IMR-90 (cell line): ENCODE measurements around the gene CGN. TPM values are rescaled to one million over a fixed set of nuclear protein-coding genes. Genes with fewer than 3 reads are reported as not detected.

ENCODE experiments used
- ATAC-seq: fragments of 200-7000 bp; cut with Tn5 transposase; 2 replicates; pipeline ENCODE4 v1.9.1; 2020; ENCODE audit warnings: low read depth, mild to moderate bottlenecking, moderate library complexity
- BruUV-seq: library from RNA; stranded (reverse); fragments of 400-500 nt; replicated peaks from 2 replicates; lab custom pipeline; 2021; lab: Mats Ljungman, UMichigan
- CTCF ChIA-PET: fragments of 300-600 bp; formaldehyde crosslinking; extraction: SDS; loops from one replicate; lab custom pipeline; 2021; ENCODE audit warnings: antibody characterized with exemption; lab: Yijun Ruan, JAX
- POLR2A ChIA-PET: fragments of 300-600 bp; sonication (Branson Sonifier 250); formaldehyde crosslinking; loops from one replicate; lab custom pipeline; 2022; ENCODE audit warnings: antibody characterized with exemption; ENCODE audit not compliant: unreplicated experiment; lab: Charles Lee
- DNase-seq: peaks from one replicate; pipeline ENCODE4 v3.0.0; 2013
- H2AFZ ChIP-seq: replicated peaks from 2 replicates; pipeline ENCODE3; 2013; ENCODE audit warnings: low read length, mild to moderate bottlenecking; ENCODE audit not compliant: poor library complexity
- H2AK5ac ChIP-seq: 2 replicates; pipeline ENCODE4 v1.6.1; 2013; ENCODE audit warnings: low read depth, low read length, inconsistent platforms
- H2AK9ac ChIP-seq: replicated peaks from 2 replicates; pipeline ENCODE3; 2013; ENCODE audit warnings: mild to moderate bottlenecking, low read depth, low read length, moderate library complexity; ENCODE audit not compliant: poor library complexity
- H2BK120ac ChIP-seq: 2 replicates; pipeline ENCODE4 v1.6.1; 2013; ENCODE audit warnings: low read depth, low read length, inconsistent platforms
- H2BK15ac ChIP-seq: 3 replicates; pipeline ENCODE4 v1.6.1; 2013; ENCODE audit warnings: low read depth, low read length, inconsistent platforms
- H2BK20ac ChIP-seq: 2 replicates; pipeline ENCODE4 v1.6.1; 2013; ENCODE audit warnings: low read depth, mild to moderate bottlenecking, inconsistent platforms, low read length, moderate library complexity
- H2BK5ac ChIP-seq: 2 replicates; pipeline ENCODE4 v1.6.1; 2013; ENCODE audit warnings: mild to moderate bottlenecking, low read depth, low read length, inconsistent platforms; ENCODE audit not compliant: poor library complexity, severe bottlenecking
- H3K14ac ChIP-seq: replicated peaks from 2 replicates; pipeline ENCODE4 v1.6.1; 2013; ENCODE audit warnings: low read depth, low read length, inconsistent platforms
- H3K18ac ChIP-seq: 2 replicates; pipeline ENCODE4 v1.6.1; 2013; ENCODE audit warnings: low read depth, low read length, control low read depth
- H3K23ac ChIP-seq: 2 replicates; pipeline ENCODE4 v1.6.1; 2013; ENCODE audit warnings: low read depth, low read length, inconsistent platforms
- H3K27ac ChIP-seq: 2 replicates; pipeline ENCODE4 v1.5.1; 2013; ENCODE audit warnings: mild to moderate bottlenecking, control low read depth, low read length; ENCODE audit not compliant: insufficient read depth
- H3K27me3 ChIP-seq: 2 replicates; pipeline ENCODE4 v1.6.1; 2013; ENCODE audit warnings: low read length; ENCODE audit not compliant: control insufficient read depth, insufficient read depth
- H3K36me3 ChIP-seq: 2 replicates; pipeline ENCODE4 v1.6.1; 2013; ENCODE audit warnings: low read length, mixed read lengths; ENCODE audit not compliant: control insufficient read depth, insufficient read depth
- H3K4ac ChIP-seq: 2 replicates; pipeline ENCODE4 v1.6.1; 2013; ENCODE audit warnings: low read depth, low read length, inconsistent platforms
- H3K4me1 ChIP-seq: 2 replicates; pipeline ENCODE4 v1.6.1; 2013; ENCODE audit warnings: low read length, mixed read lengths; ENCODE audit not compliant: control insufficient read depth, insufficient read depth
- H3K4me2 ChIP-seq: 2 replicates; pipeline ENCODE4 v1.6.1; 2013; ENCODE audit warnings: low read depth, mild to moderate bottlenecking, control low read depth, low read length, moderate library complexity
- H3K4me3 ChIP-seq: 2 replicates; pipeline ENCODE4 v1.5.1; 2013; ENCODE audit warnings: low read depth, mild to moderate bottlenecking, control low read depth, low read length, moderate library complexity; ENCODE audit not compliant: insufficient read depth
- H3K56ac ChIP-seq: 2 replicates; pipeline ENCODE4 v1.6.1; 2013; ENCODE audit warnings: low read length, inconsistent platforms; ENCODE audit not compliant: insufficient read depth; ENCODE audit errors: extremely low read depth
- H3K79me1 ChIP-seq, 2 experiments: 2 replicates each; pipeline ENCODE4 v1.6.1; 2013; ENCODE audit warnings: low read length in 2 of 2, inconsistent platforms in 1 of 2, low read depth in 1 of 2
- H3K9ac ChIP-seq: 2 replicates; pipeline ENCODE4 v1.6.1; 2013; ENCODE audit warnings: low read depth, low read length, control low read depth
- H3K9me1 ChIP-seq: 2 replicates; pipeline ENCODE4 v1.6.1; 2013; ENCODE audit warnings: low read length, inconsistent platforms; ENCODE audit not compliant: insufficient read depth
- H3K9me3 ChIP-seq: 2 replicates; pipeline ENCODE4 v1.6.1; 2013; ENCODE audit warnings: low read length; ENCODE audit not compliant: control insufficient read depth, insufficient read depth
- H4K20me1 ChIP-seq: 2 replicates; pipeline ENCODE4 v1.6.1; 2013; ENCODE audit warnings: low read length, inconsistent platforms; ENCODE audit not compliant: insufficient read depth
- H4K5ac ChIP-seq: 2 replicates; pipeline ENCODE4 v1.6.1; 2013; ENCODE audit warnings: mild to moderate bottlenecking, low read depth, low read length, control low read depth
- H4K8ac ChIP-seq, 2 experiments: 2 replicates each; pipeline ENCODE4 v1.6.1; 2013; ENCODE audit warnings: low read depth in 2 of 2, low read length in 2 of 2, control low read depth in 1 of 2, inconsistent platforms in 1 of 2
- H4K91ac ChIP-seq: 2 replicates; pipeline ENCODE4 v1.6.1; 2013; ENCODE audit warnings: low read depth, low read length, inconsistent platforms; ENCODE audit not compliant: insufficient read depth
- BHLHE40 ChIP-seq: fragments of 150-350 bp; IDR thresholded peaks from 2 replicates; pipeline ENCODE4 v1.6.1; 2016; ENCODE audit warnings: mild to moderate bottlenecking, low read depth, low read length
- CEBPB ChIP-seq: IDR thresholded peaks from 2 replicates; pipeline ENCODE4 v1.6.1; 2012; ENCODE audit warnings: low read depth, low read length, improper control_type of control experiment
- CHD1 ChIP-seq: IDR thresholded peaks from 2 replicates; pipeline ENCODE4 v1.6.1; 2012; ENCODE audit warnings: low read depth, low read length, improper control_type of control experiment
- FOS ChIP-seq: fragments of 150-350 bp; IDR thresholded peaks from 2 replicates; pipeline ENCODE4 v1.6.1; 2016; ENCODE audit warnings: low read depth, low read length
- MAFK ChIP-seq: IDR thresholded peaks from 2 replicates; pipeline ENCODE4 v1.6.1; 2012; ENCODE audit warnings: low read depth, low read length, improper control_type of control experiment
- MAZ ChIP-seq: IDR thresholded peaks from 2 replicates; pipeline ENCODE4 v1.6.1; 2012; ENCODE audit warnings: low read depth, mild to moderate bottlenecking, low read length, improper control_type of control experiment, moderate library complexity, borderline replicate concordance
- MXI1 ChIP-seq: IDR thresholded peaks from 2 replicates; pipeline ENCODE4 v1.6.1; 2012; ENCODE audit warnings: low read depth, mild to moderate bottlenecking, low read length, moderate library complexity, borderline replicate concordance
- NFE2L2 ChIP-seq: fragments of 150-350 bp; IDR thresholded peaks from 2 replicates; pipeline ENCODE4 v1.6.1; 2016; ENCODE audit warnings: low read depth, mild to moderate bottlenecking, low read length
- POLR2A ChIP-seq: IDR thresholded peaks from 2 replicates; pipeline ENCODE4 v1.6.1; 2012; ENCODE audit warnings: mild to moderate bottlenecking, low read depth, low read length
- RAD21 ChIP-seq: IDR thresholded peaks from 2 replicates; pipeline ENCODE4 v1.6.1; 2012; ENCODE audit warnings: low read length, improper control_type of control experiment
- RCOR1 ChIP-seq: IDR thresholded peaks from 2 replicates; pipeline ENCODE4 v1.6.1; 2012; ENCODE audit warnings: mild to moderate bottlenecking, low read length, improper control_type of control experiment; ENCODE audit not compliant: insufficient replicate concordance
- RFX5 ChIP-seq: IDR thresholded peaks from 2 replicates; pipeline ENCODE4 v1.8.0; 2012; ENCODE audit warnings: low read depth, mild to moderate bottlenecking, low read length, moderate library complexity
- SMC3 ChIP-seq: fragments of 150-350 bp; IDR thresholded peaks from 2 replicates; pipeline ENCODE4 v1.6.1; 2016; ENCODE audit warnings: low read depth, mild to moderate bottlenecking, antibody characterized with exemption, low read length, moderate library complexity
- WGBS, 2 experiments: methylation state at CpG; one replicate each; pipeline versions ENCODE4 v1.1.5 to v1.1.7; 2013; ENCODE audit warnings: missing lambda C conversion rate in 2 of 2; ENCODE audit not compliant: insufficient read length in 1 of 2; ENCODE audit errors: extremely low coverage in 2 of 2; 5-methylcytosine and 5-hydroxymethylcytosine counted together
- dilution Hi-C: fragments of 300-500 bp; cut with HindIII; formaldehyde crosslinking; loops from one replicate; pipeline ENCODE4 v1.14.3; 2018; ENCODE audit warnings: low sequenced_read_pairs; ENCODE audit not compliant: unreplicated experiment
- in situ Hi-C: fragments of 300-500 bp; cut with MboI; formaldehyde crosslinking; loops from 3 replicates; pipeline ENCODE4 v1.14.3; 2019; ENCODE audit warnings: low sequenced_read_pairs, inconsistent platforms, mixed read lengths
- intact Hi-C: fragments of 100-400 bp; cut with micrococcal nuclease; formaldehyde crosslinking; loops from 2 replicates; pipeline ENCODE4 v1.10.0; 2022
- polyA plus RNA-seq, 3 experiments: library from polyadenylated mRNA; depleted of rRNA; stranded (reverse); fragments of >200 nt; gene quantifications; 2 replicates each; pipeline ENCODE4 v1.2.3, GENCODE V29; 2012; ENCODE audit warnings: low replicate concordance in 1 of 3
- total RNA-seq: library from RNA; depleted of rRNA; stranded (reverse); fragments of >200 nt; gene quantifications from 2 replicates; pipeline ENCODE4 v1.2.3, GENCODE V29; 2012
- TF ChIP-seq, protein P1 (sequence below): fragments of 150-350 bp; IDR thresholded peaks from 2 replicates; pipeline ENCODE4 v1.6.1; 2016; ENCODE audit warnings: low read depth, mild to moderate bottlenecking, low read length, moderate library complexity, borderline replicate concordance
- TF ChIP-seq, protein P2 (sequence below): fragments of 150-350 bp; IDR thresholded peaks from 2 replicates; pipeline ENCODE4 v1.6.1; 2017; ENCODE audit warnings: mild to moderate bottlenecking, antibody characterized with exemption, low read length, low read depth
- TF ChIP-seq, protein P3 (sequence below): conservative IDR thresholded peaks from 2 replicates; pipeline ENCODE4 v1.5.1; 2012; ENCODE audit warnings: mild to moderate bottlenecking, low read depth, low read length, improper control_type of control experiment

CGN gene
- total and polyA plus RNA-seq, 2 of the 4 experiments (the other 2 are of a cell fraction): 0.34 to 0.36 TPM

DNA sequence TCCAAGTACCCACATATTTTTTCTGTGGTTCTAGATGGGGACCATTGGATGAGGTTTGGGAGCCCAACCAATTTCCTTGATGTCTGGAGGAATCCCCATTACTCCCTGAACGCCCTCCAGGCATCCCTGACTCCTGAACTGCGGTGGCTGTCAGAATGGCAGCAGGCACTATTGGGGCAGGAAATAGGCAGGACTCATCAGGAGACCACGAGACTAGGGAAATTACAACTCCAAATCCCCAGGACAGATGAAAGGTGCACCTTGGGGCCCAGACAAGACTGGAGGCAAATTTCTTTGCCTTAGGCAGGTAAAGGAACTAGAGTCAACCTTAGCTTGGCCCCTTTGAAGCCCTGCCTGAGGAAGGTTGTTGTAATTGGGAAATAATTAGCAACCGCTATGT, 1.1 kb downstream of the CGN start:
- intact Hi-C loops: loop anchor here (5.0 kb wide), 1 partner anchor 40 kb away; no protein-coding TSS in a partner anchor
- WGBS, 2 experiments: 71% methylated on average over 1 of the region's 4 CpGs; no CpG with 5 or more reads in 1 of the 2 experiments
- POLR2A ChIA-PET: no interaction called here

More for the DNA sequence above, 1.1 kb downstream of the CGN start:
- H3K23ac ChIP-seq: no peak overlapping the region
- no peak overlapping the region for H2AFZ ChIP-seq
- peaks cover 4% of the 10 kb centered on the region for H3K4me1 ChIP-seq
- H4K8ac ChIP-seq: no peak overlapping the region
- 0 out of 2 replicates have a peak, but pooled peaks cover 3% of the 10 kb centered on the region for H3K9me1 ChIP-seq
- no peak overlapping the region for H2AK5ac ChIP-seq
- no peak overlapping the region for H3K4me3 ChIP-seq
- no peak overlapping the region for H3K9ac ChIP-seq
- in situ Hi-C loops: no loop called here
- H4K91ac ChIP-seq: no peak overlapping the region
- H3K4ac ChIP-seq: no peak overlapping the region
- no peak overlapping the region for H3K56ac ChIP-seq
- no peak overlapping the region for H2AK9ac ChIP-seq
- H2BK5ac ChIP-seq: no peak overlapping the region
- H3K79me1 ChIP-seq: no peaks in the 10 kb centered on the region
- H3K18ac ChIP-seq: no peak overlapping the region
- no peaks in the 10 kb centered on the region for H3K9me3 ChIP-seq
- CTCF ChIA-PET: no interaction called here
- no peaks in the 10 kb centered on the region for H3K36me3 ChIP-seq
- DNase-seq (no peak), ATAC-seq (no peak)
- H4K20me1 ChIP-seq: no peaks in the 10 kb centered on the region
- H2BK15ac ChIP-seq: no peak overlapping the region
- no peak overlapping the region for H4K5ac ChIP-seq
- dilution Hi-C loops: no loop called here
- no peak overlapping the region for H3K14ac ChIP-seq
- peak overlapping the region; percentile 3; the same call in 1 of the 2 replicates for H3K4me2 ChIP-seq
- H3K27ac ChIP-seq: no peak overlapping the region
- no TSS peak for BruUV-seq
- H2BK120ac ChIP-seq: no peak overlapping the region
- H3K27me3 ChIP-seq: peaks cover 34% of the 10 kb centered on the region
- TF ChIP-seq RAD21 (no peak), NFE2L2 (no peak), MAZ (no peak), CEBPB (no peak), CHD1 (no peak), BHLHE40 (no peak), FOS (no peak), POLR2A (no peak), RCOR1 (no peak), MXI1 (no peak), RFX5 (no peak), MAFK (no peak), SMC3 (no peak)
- TF ChIP-seq, protein P1, sequence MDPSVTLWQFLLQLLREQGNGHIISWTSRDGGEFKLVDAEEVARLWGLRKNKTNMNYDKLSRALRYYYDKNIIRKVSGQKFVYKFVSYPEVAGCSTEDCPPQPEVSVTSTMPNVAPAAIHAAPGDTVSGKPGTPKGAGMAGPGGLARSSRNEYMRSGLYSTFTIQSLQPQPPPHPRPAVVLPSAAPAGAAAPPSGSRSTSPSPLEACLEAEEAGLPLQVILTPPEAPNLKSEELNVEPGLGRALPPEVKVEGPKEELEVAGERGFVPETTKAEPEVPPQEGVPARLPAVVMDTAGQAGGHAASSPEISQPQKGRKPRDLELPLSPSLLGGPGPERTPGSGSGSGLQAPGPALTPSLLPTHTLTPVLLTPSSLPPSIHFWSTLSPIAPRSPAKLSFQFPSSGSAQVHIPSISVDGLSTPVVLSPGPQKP: no peak
- TF ChIP-seq, protein P2, sequence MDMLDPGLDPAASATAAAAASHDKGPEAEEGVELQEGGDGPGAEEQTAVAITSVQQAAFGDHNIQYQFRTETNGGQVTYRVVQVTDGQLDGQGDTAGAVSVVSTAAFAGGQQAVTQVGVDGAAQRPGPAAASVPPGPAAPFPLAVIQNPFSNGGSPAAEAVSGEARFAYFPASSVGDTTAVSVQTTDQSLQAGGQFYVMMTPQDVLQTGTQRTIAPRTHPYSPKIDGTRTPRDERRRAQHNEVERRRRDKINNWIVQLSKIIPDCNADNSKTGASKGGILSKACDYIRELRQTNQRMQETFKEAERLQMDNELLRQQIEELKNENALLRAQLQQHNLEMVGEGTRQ: no peak
- TF ChIP-seq, protein P3, sequence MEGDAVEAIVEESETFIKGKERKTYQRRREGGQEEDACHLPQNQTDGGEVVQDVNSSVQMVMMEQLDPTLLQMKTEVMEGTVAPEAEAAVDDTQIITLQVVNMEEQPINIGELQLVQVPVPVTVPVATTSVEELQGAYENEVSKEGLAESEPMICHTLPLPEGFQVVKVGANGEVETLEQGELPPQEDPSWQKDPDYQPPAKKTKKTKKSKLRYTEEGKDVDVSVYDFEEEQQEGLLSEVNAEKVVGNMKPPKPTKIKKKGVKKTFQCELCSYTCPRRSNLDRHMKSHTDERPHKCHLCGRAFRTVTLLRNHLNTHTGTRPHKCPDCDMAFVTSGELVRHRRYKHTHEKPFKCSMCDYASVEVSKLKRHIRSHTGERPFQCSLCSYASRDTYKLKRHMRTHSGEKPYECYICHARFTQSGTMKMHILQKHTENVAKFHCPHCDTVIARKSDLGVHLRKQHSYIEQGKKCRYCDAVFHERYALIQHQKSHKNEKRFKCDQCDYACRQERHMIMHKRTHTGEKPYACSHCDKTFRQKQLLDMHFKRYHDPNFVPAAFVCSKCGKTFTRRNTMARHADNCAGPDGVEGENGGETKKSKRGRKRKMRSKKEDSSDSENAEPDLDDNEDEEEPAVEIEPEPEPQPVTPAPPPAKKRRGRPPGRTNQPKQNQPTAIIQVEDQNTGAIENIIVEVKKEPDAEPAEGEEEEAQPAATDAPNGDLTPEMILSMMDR: no peak
- no peak overlapping the region for H2BK20ac ChIP-seq
